ENCODE results near the gene CFTR.
A peak's percentile ranks its signal among the peaks of the same experiment; 100 is the strongest.

CFTR gene

GRCh38 chr7:117590191-117590590, 110.4 kb downstream of the CFTR start:
- DNase-seq (ENCODE audit: low read depth), result no peak

DNA sequence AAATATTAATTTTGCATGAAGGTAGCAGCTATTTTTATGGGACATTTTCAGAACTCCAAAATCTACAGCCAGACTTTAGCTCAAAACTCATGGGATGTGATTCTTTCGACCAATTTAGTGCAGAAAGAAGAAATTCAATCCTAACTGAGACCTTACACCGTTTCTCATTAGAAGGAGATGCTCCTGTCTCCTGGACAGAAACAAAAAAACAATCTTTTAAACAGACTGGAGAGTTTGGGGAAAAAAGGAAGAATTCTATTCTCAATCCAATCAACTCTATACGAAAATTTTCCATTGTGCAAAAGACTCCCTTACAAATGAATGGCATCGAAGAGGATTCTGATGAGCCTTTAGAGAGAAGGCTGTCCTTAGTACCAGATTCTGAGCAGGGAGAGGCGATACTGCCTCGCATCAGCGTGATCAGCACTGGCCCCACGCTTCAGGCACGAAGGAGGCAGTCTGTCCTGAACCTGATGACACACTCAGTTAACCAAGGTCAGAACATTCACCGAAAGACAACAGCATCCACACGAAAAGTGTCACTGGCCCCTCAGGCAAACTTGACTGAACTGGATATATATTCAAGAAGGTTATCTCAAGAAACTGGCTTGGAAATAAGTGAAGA, 112.3 kb downstream of the CFTR start:
- DNase-seq (ENCODE audit: low read depth), result no peak

DNA sequence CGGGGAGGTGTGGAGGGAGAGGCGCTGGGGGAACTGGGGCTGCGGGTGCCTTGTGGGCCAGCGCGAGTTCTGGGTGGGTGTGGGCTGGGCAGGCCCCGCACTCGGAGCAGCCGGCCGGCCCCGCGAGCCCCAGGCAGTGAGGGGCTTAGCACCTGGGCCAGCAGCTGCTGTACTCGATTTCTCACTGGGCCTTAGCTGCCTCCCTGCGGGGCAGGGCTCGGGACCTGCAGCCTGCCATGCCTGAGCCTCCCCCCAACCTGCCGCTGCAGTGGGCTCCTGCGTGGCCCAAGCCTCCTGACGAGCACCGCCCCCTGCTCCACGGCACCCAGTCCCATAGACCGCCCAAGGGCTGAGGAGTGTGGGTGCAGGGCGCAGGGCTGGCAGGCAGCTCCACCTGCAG, 116.3 kb downstream of the CFTR start:
- DNase-seq (ENCODE audit: low read depth), result no peak

- DNase-seq (ENCODE audit: low read depth), result no peak
Measured at GRCh38 chr7:117597755-117598154, 117.9 kb downstream of the CFTR start.

DNA sequence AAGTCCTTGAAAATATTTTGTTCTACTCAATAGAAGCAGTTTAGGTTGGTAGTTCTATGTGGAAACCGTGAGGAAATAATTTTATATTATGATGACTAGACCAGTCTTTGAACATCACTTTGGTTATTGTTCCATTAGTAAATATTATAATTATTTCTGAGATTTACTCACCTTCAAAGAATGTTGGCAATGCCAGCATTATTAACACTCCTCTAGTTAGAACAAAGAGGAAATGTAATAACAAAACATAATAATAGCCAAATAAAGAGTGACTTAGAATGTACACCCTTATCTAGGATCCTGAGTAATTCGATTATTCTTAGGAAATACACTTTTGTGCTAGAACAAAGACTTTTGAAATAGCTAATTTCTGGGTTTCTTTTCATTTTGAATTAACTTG, 121.1 kb downstream of the CFTR start:
- DNase-seq (ENCODE audit: low read depth), result no peak

DNA sequence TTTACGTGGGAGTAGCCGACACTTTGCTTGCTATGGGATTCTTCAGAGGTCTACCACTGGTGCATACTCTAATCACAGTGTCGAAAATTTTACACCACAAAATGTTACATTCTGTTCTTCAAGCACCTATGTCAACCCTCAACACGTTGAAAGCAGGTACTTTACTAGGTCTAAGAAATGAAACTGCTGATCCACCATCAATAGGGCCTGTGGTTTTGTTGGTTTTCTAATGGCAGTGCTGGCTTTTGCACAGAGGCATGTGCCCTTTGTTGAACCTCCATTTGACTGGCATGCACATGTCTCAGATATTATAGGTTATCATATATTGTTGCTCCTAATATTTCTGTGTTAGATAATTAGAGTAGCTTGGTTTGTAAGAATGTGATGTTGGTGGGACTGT, 123.8 kb downstream of the CFTR start:
- DNase-seq (ENCODE audit: low read depth), result no peak

GRCh38 chr7:117605712-117606111, 125.9 kb downstream of the CFTR start:
- no peak for DNase-seq (ENCODE audit: low read depth)

GRCh38 chr7:117606132-117606531, 126.3 kb downstream of the CFTR start:
- DNase-seq (ENCODE audit: low read depth), result no peak

DNA sequence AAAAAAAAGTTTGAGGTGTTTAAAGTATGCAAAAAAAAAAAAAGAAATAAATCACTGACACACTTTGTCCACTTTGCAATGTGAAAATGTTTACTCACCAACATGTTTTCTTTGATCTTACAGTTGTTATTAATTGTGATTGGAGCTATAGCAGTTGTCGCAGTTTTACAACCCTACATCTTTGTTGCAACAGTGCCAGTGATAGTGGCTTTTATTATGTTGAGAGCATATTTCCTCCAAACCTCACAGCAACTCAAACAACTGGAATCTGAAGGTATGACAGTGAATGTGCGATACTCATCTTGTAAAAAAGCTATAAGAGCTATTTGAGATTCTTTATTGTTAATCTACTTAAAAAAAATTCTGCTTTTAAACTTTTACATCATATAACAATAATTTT, 130.6 kb downstream of the CFTR start:
- no peak for DNase-seq (ENCODE audit: low read depth)

GRCh38 chr7:117612637-117613036, 132.8 kb downstream of the CFTR start:
- DNase-seq (ENCODE audit: low read depth), result no peak

- DNase-seq (ENCODE audit: low read depth), result no peak
Measured at GRCh38 chr7:117616694-117617093, 136.9 kb downstream of the CFTR start.

DNA sequence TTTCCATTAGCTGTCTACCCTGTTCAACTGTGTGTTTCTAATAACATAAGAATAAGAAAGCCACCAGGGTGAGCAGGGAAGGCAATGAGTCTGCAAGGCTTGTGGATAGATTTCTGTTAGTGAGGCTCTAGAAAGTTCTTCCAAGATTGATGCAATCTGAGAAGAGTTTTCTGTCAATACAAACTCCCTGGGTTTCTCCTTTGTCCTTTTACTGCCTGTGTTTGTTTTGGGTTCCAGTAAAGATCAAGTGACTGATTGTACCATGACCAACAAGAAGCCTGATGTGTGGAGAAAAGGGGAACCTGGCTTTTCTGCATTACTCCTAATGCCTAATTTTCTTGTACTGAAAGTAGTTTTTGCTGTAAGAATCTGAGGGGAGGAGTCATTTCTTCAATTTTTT, 139.9 kb downstream of the CFTR start:
- no peak for DNase-seq (ENCODE audit: low read depth)

GRCh38 chr7:117621075-117621618, 141.3 kb downstream of the CFTR start:
- DNase-seq (ENCODE audit: low read depth), result no peak

GRCh38 chr7:117623606-117624005, 143.8 kb downstream of the CFTR start:
- no peak for DNase-seq (ENCODE audit: low read depth)

DNA sequence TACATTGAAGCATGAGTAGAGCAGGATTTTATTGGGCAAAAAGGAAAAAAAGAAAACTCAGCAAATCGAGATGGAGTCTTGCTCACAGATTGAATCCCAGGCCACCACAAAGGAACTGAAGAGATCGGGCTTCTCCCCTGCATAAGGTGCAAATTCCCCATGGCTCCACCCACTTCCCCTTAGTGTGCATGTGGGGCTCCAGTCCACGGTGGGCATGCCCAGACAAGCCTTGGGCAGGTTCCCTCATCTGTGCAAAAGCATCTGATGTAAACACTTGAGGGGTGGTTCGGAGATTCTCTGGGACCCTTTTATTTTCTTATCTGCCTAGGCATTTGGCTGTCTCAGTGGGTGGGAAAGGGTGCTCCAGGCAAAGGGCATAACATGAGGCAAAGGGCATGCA, 150.7 kb downstream of the CFTR start:
- no peak for DNase-seq (ENCODE audit: low read depth)

DNA sequence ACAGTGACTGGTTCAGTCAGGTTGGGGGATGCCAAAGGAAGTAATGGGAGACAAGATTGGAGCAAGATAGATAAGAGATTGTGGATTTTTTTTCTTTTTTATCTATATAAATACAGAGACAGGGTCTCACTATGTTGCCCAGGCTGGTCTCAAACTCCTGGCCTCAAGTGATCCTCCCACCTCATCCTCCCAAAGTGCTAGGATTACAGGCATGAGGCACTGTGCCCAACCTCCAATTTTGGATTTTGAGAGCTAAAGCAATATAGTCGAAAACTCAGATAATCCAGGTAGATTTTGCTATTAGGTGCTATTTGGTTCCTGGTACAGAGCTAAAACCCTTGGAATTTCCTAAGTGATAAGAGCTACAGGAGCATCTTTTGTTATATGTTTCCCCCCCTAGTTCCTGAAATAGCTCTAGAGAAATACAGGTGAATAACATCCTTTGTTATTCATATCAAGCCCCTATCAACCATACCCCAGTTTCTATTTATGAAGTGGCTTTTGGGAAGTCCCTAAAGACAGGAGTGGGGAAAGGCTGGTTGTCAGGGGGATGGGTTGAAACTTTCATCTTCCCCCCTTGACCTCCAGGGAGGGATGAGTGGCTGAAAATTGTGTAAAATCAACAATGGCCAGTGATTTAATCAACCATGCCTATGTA, 151.2 kb downstream of the CFTR start:
- DNase-seq (ENCODE audit: low read depth), result no peak

DNA sequence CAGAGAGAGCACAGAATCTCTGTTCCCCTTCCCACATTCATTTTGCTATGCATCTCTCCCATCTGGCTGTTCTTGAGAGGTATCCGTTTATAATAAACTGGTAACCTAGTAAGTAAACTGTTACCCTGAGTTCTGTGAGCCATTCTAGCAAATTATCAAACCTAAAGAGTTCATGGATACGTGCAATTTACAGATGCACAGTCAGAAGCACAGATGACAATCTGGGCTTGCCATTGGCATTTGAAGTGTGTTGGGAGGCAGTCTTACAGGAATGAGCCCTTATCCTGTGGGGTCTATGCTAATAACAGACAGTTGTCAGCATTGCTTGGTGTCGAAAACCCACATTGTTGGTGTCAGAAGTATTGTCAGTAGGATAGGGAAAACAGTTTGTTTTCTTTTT, 151.8 kb downstream of the CFTR start:
- no peak for DNase-seq (ENCODE audit: low read depth)

DNA sequence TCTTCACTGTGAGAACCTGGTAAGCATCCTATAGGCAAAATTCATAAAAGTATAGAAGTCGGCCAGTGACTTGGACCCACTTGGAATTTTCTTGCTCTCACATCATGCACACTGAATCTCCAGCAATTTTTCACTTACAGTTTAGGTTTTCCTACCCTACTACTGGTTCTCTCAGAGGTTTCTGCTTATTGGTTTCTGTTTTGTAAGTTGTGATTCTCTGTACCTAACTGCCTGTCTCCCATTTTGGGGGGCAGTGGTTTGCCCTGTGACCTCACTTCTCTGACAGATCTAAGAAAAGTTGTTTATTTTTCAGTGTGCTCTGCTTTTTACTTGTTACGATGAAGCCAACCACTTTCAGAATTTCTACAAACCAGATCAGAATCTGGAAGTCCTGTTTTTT, 158.1 kb downstream of the CFTR start:
- no peak for DNase-seq (ENCODE audit: low read depth)

- no peak for DNase-seq (ENCODE audit: low read depth)
Measured at GRCh38 chr7:117639966-117640365, 160.1 kb downstream of the CFTR start.

GRCh38 chr7:117640465-117640864, 160.6 kb downstream of the CFTR start:
- DNase-seq (ENCODE audit: low read depth), result no peak

- peak; percentile 64 for DNase-seq (ENCODE audit: low read depth)
Measured at GRCh38 chr7:117645481-117646165, 165.8 kb downstream of the CFTR start.

- no peak for DNase-seq (ENCODE audit: low read depth)
Measured at GRCh38 chr7:117648203-117648866, 168.5 kb downstream of the CFTR start.

Measured in ELR (cell line).